HG03060 (cell line): ENCODE measurements around the gene CD63.

Experiments
- ATAC-seq: cut with Tn5 transposase; IDR thresholded peaks from one replicate; pipeline ENCODE4 v1.9.1; 2021; ENCODE audit warnings: low read depth, moderate number of reproducible peaks; ENCODE audit not compliant: unreplicated experiment

Gene CD63

GRCh38 chr12:55693323-55694187, 35.3 kb downstream of the CD63 start:
- no peak for ATAC-seq

GRCh38 chr12:55692631-55693322, 36.0 kb downstream of the CD63 start:
- no peak for ATAC-seq

- ATAC-seq = no peak
These were observed 39.8 kb downstream of the CD63 start for GRCh38 chr12:55688716-55689655.

GRCh38 chr12:55687746-55688145, 41.1 kb downstream of the CD63 start:
- no peak for ATAC-seq

GRCh38 chr12:55686366-55687010, 42.3 kb downstream of the CD63 start:
- ATAC-seq = no peak

GRCh38 chr12:55685671-55686070, 43.1 kb downstream of the CD63 start:
- no peak for ATAC-seq

GRCh38 chr12:55684761-55685370, 43.9 kb downstream of the CD63 start:
- no peak for ATAC-seq

GRCh38 chr12:55683676-55684075, 45.1 kb downstream of the CD63 start:
- ATAC-seq = no peak

GRCh38 chr12:55682087-55682796, 46.6 kb downstream of the CD63 start:
- no peak for ATAC-seq

GRCh38 chr12:55681142-55682077, 47.4 kb downstream of the CD63 start:
- no peak for ATAC-seq

GRCh38 chr12:55679691-55680090, 49.1 kb downstream of the CD63 start:
- ATAC-seq = no peak

GRCh38 chr12:55676707-55677106, 52.1 kb downstream of the CD63 start:
- no peak for ATAC-seq

GRCh38 chr12:55675666-55676065, 53.1 kb downstream of the CD63 start:
- no peak for ATAC-seq
